GM12878 (cell line): ENCODE measurements around the gene CHD9. TPM values are rescaled to one million over a fixed set of nuclear protein-coding genes. Genes with fewer than 3 reads are reported as not detected.
A peak's percentile ranks its signal among the peaks of the same experiment; 100 is the strongest.

Experiments used
- ATAC-seq: fragments of 200-7000 bp; cut with Tn5 transposase; 3 replicates; pipeline ENCODE4 v1.9.1; 2020; ENCODE audit warnings: mild to moderate bottlenecking, moderate library complexity
- BruUV-seq: library from RNA; stranded (reverse); fragments of 400-500 nt; replicated peaks from 2 replicates; lab custom pipeline; 2021; lab: Mats Ljungman, UMichigan
- CTCF ChIA-PET: fragments of 300-600 bp; sonication (Branson Sonifier 250); formaldehyde crosslinking; extraction: SDS; loops from one replicate; lab custom pipeline; 2021; ENCODE audit warnings: inconsistent platforms; lab: Yijun Ruan, JAX
- POLR2A ChIA-PET: fragments of 350-600 bp; formaldehyde crosslinking; extraction: SDS; loops from one replicate; lab custom pipeline; 2021; ENCODE audit warnings: inconsistent platforms; lab: Charles Lee
- RAD21 ChIA-PET: fragments of 300-600 bp; sonication (Branson Sonifier 250); formaldehyde crosslinking; loops from one replicate; lab custom pipeline; 2023; ENCODE audit warnings: antibody characterized with exemption; ENCODE audit not compliant: unreplicated experiment; lab: Charles Lee
- SMC1A ChIA-PET: fragments of 300-600 bp; sonication (Branson Sonifier 250); formaldehyde crosslinking; loops from one replicate; lab custom pipeline; 2023; ENCODE audit not compliant: unreplicated experiment, uncharacterized antibody; lab: Charles Lee
- DNase-seq: peaks from one replicate; pipeline ENCODE4 v3.0.0-alpha.2; 2011; ENCODE audit warnings: low read depth, low spot score
- FAIRE-seq: peaks from 3 replicates; lab custom pipeline; 2011; peaks lifted over from hg19 to GRCh38; lab: Jason Lieb, UNC
- H2AFZ ChIP-seq: 2 replicates; pipeline ENCODE4 v1.6.0; 2011; ENCODE audit warnings: low read depth, low read length, control low read depth; ENCODE audit not compliant: control insufficient read depth
- H3K27ac ChIP-seq: 2 replicates; pipeline ENCODE4 v1.5.1; 2011; ENCODE audit warnings: control low read depth; ENCODE audit not compliant: control insufficient read depth, insufficient read depth
- H3K27me3 ChIP-seq, 2 experiments: replicated peaks in 1 of 2; 2 replicates each; pipeline versions ENCODE4 v1.6.0 to v1.6.1; 2011; ENCODE audit warnings: low read length in 1 of 2; ENCODE audit not compliant: control insufficient read depth in 2 of 2, insufficient read depth in 2 of 2
- H3K36me3 ChIP-seq, 2 experiments: 2 replicates each; pipeline ENCODE4 v1.5.1; 2011; ENCODE audit warnings: low read length in 1 of 2; ENCODE audit not compliant: control insufficient read depth in 2 of 2, insufficient read depth in 2 of 2
- H3K4me1 ChIP-seq: 2 replicates; pipeline ENCODE4 v1.6.1; 2011; ENCODE audit warnings: mild to moderate bottlenecking, low read length, moderate library complexity, mixed read lengths; ENCODE audit not compliant: control insufficient read depth, insufficient read depth
- H3K4me2 ChIP-seq: 2 replicates; pipeline ENCODE4 v1.6.0; 2011; ENCODE audit warnings: control low read depth; ENCODE audit not compliant: control insufficient read depth, insufficient read depth
- H3K4me3 ChIP-seq: fragments of 200-600 bp; sonication (generic); 2 replicates; pipeline ENCODE4 v1.5.1; 2016
- H3K79me2 ChIP-seq: 2 replicates; pipeline ENCODE4 v1.6.0; 2011; ENCODE audit warnings: low read length; ENCODE audit not compliant: control insufficient read depth, insufficient read depth
- H3K9ac ChIP-seq: 2 replicates; pipeline ENCODE4 v1.8.0; 2011; ENCODE audit warnings: low read length, control low read depth, mixed read lengths; ENCODE audit not compliant: control insufficient read depth, insufficient read depth
- H3K9me3 ChIP-seq: replicated peaks from 3 replicates; pipeline ENCODE4 v1.5.1; 2011; ENCODE audit warnings: mild to moderate bottlenecking, low read length; ENCODE audit not compliant: control insufficient read depth, insufficient read depth
- H4K20me1 ChIP-seq: 2 replicates; pipeline ENCODE4 v1.6.0; 2011; ENCODE audit not compliant: control insufficient read depth, insufficient read depth
- ATF3 ChIP-seq: IDR thresholded peaks from 2 replicates; pipeline ENCODE4 v1.6.1; 2011; ENCODE audit warnings: low read depth, mild to moderate bottlenecking, low read length, moderate library complexity, borderline replicate concordance; ENCODE audit errors: extremely low read depth
- BHLHE40 ChIP-seq, 2 experiments: fragments of 450-650 bp in 1 of 2; IDR thresholded peaks; 2 replicates each; pipeline ENCODE4 v1.6.1; 2011 to 2017; ENCODE audit warnings: low read depth in 2 of 2, borderline replicate concordance in 1 of 2, improper control_type of control experiment in 1 of 2, low read length in 1 of 2, mild to moderate bottlenecking in 1 of 2
- KLF5 ChIP-seq: fragments of 450-650 bp; IDR thresholded peaks from 2 replicates; pipeline ENCODE4 v1.6.1; 2014; ENCODE audit warnings: mild to moderate bottlenecking; ENCODE audit not compliant: partially characterized antibody
- MLLT1 ChIP-seq: fragments of 450-650 bp; IDR thresholded peaks from 2 replicates; pipeline ENCODE4 v1.6.1; 2016; ENCODE audit warnings: mild to moderate bottlenecking
- RAD51 ChIP-seq: fragments of 450-650 bp; IDR thresholded peaks from 2 replicates; pipeline ENCODE4 v1.6.1; 2016; ENCODE audit warnings: moderate library complexity, mild to moderate bottlenecking, inconsistent platforms
- SRF ChIP-seq, 2 experiments: IDR thresholded peaks; 2 replicates each; pipeline ENCODE4 v1.6.1; 2011; ENCODE audit warnings: low read depth in 2 of 2, low read length in 2 of 2, mild to moderate bottlenecking in 1 of 2, moderate library complexity in 1 of 2
- TAF1 ChIP-seq: IDR thresholded peaks from 2 replicates; pipeline ENCODE4 v1.6.1; 2011; ENCODE audit warnings: mild to moderate bottlenecking, low read depth, low read length, borderline replicate concordance
- YBX1 ChIP-seq: fragments of 450-650 bp; IDR thresholded peaks from 2 replicates; pipeline ENCODE4 v1.6.1; 2016; ENCODE audit warnings: antibody characterized with exemption
- ZZZ3 ChIP-seq: IDR thresholded peaks from 2 replicates; pipeline ENCODE4 v1.6.1; 2011; ENCODE audit warnings: low read depth; ENCODE audit not compliant: control insufficient read depth, insufficient read length
- WGBS: methylation state at CpG from one replicate; pipeline ENCODE4 v1.1.6; 2016; ENCODE audit warnings: low lambda C conversion rate; ENCODE audit not compliant: insufficient replicate concordance, insufficient coverage; ENCODE audit errors: missing lambda C conversion rate; 5-methylcytosine and 5-hydroxymethylcytosine counted together
- in situ Hi-C: fragments of 300-500 bp; cut with MboI; formaldehyde crosslinking; loops from 9 replicates; pipeline ENCODE4 v1.14.3; 2018; ENCODE audit warnings: mixed read lengths
- intact Hi-C: fragments of 100-400 bp; cut with micrococcal nuclease; formaldehyde crosslinking; loops from one replicate; pipeline ENCODE4 v1.14.2; 2022; ENCODE audit not compliant: unreplicated experiment
- polyA plus RNA-seq, 11 experiments: library from polyadenylated mRNA; depleted of rRNA in 4 of 11; unstranded in 6 of 11; stranded (reverse) in 5 of 11; fragments of >200 nt; fragmentation: Nextera tagmentation in 4 of 11; fragmentation: Illumina TruSeq in 1 of 11; extraction: Ambion mirVana in 4 of 11; extraction: Trizol in 1 of 11; gene quantifications; 1 replicate in 1 of 11; 2 replicates in 10 of 11; pipeline versions ENCODE4 v1.2.1 to v1.2.3, GENCODE V29; 2011 to 2016; ENCODE audit warnings: inconsistent platforms in 2 of 11, missing spikeins in 2 of 11, low read depth in 1 of 11
- total RNA-seq, 4 experiments: library from RNA; depleted of rRNA in 3 of 4; stranded (reverse); fragments of >200 nt in 3 of 4; fragmentation: Illumina TruSeq in 1 of 4; extraction: Trizol in 1 of 4; gene quantifications; 2 replicates each; pipeline versions ENCODE4 v1.2.1 to v1.2.3, GENCODE V29; 2013 to 2021

CHD9 gene
- total and polyA plus RNA-seq, 10 of the 15 experiments (the other 5 are each of a cell fraction or from before 2014, with no cell fraction given) = 29.2 to 95.7 (median 54.3) TPM

- Histone ChIP-seq H3K9ac (0 out of 2 replicates have a peak overlapping the region, but pooled peaks have one; percentile 7), H3K27ac (no peak overlapping the region), H3K79me2 (peaks cover 78% of the 10 kb centered on the region), H2AFZ (no peak overlapping the region), H3K27me3 (no peaks in the 10 kb centered on the region), H3K4me2 (peak overlapping the region; percentile 41; the same call in 1 of the 2 replicates), H3K4me3 (peak overlapping the region; percentile 43), H3K9me3 (no peaks in the 10 kb centered on the region; the same call in 2 of the 3 replicates), H3K36me3 (peaks cover 0 to 7% of the 10 kb centered on the region in 2 experiments; a peak in 2 of 4 replicates), H4K20me1 (no peaks in the 10 kb centered on the region), H3K4me1 (peaks cover 3% of the 10 kb centered on the region; the same call in 1 of the 2 replicates)
- ChIA-PET RAD21 (interaction anchor here (1.0 to 1.4 kb wide), 4 partner anchors 111 to 156 kb away, joined by 3 to 4 read pairs (median 4); partner anchors contain the start of gene CHD9), SMC1A (interaction anchor here (1.2 to 6.0 kb wide), 3 partner anchors 8 to 156 kb away, joined by 4 to 88 read pairs (median 6); partner anchors contain the start of genes CHD9 and CHD9NB), CTCF (interaction anchor here (1.6 to 2.9 kb wide), 2 partner anchors 82 to 155 kb away, joined by 3 to 6 read pairs; no protein-coding TSS in a partner anchor), POLR2A (no interaction called here)
- intact Hi-C loops = no loop called here
- ATAC-seq = no peak
- no peak for FAIRE-seq
- no peak for DNase-seq
- WGBS = 100% methylated on average over 3 of the region's 3 CpGs
- TSS peak; percentile 14 for BruUV-seq
- in situ Hi-C loops = no loop called here
- TF ChIP-seq MLLT1 (0 out of 2 replicates have a peak, but pooled peaks have one; percentile 12), YBX1 (no peak)
Measured at GRCh38 chr16:53211253-53211652, 156.5 kb downstream of the CHD9 start.

- DNase-seq = no peak
- Histone ChIP-seq H3K4me2 (peak overlapping the region; percentile 66), H2AFZ (no peak overlapping the region), H3K79me2 (peaks cover 88% of the 10 kb centered on the region), H3K27me3 (no peaks in the 10 kb centered on the region), H3K4me3 (peak overlapping the region; percentile 27; the same call in 1 of the 2 replicates), H3K36me3 (peaks cover 0 to 9% of the 10 kb centered on the region in 2 experiments; a peak in 2 of 4 replicates), H3K9me3 (no peaks in the 10 kb centered on the region; the same call in 2 of the 3 replicates), H4K20me1 (no peaks in the 10 kb centered on the region), H3K9ac (no peak overlapping the region), H3K27ac (no peak overlapping the region)
- SMC1A ChIA-PET = interaction anchor here (1.1 to 1.6 kb wide), 5 partner anchors 12 to 157 kb away, joined by 3 to 6 read pairs (median 5); partner anchors contain the start of gene CHD9
- intact Hi-C loops = no loop called here
- no peak for FAIRE-seq
- RAD21 ChIA-PET = interaction anchor here (1.0 to 1.2 kb wide), 2 partner anchors 153 to 158 kb away, joined by 3 to 6 read pairs; partner anchors contain the start of gene CHD9
- in situ Hi-C loops = no loop called here
- BruUV-seq = no TSS peak
- CTCF ChIA-PET = interaction anchor here (1.0 to 2.9 kb wide), 4 partner anchors 53 to 158 kb away, joined by 3 to 6 read pairs (median 5); partner anchors contain the start of gene CHD9
- peak; percentile 14 for ATAC-seq
- POLR2A ChIA-PET = no interaction called here
- TF ChIP-seq SRF (IDR thresholded peaks at IDR 0.05; ENCODE audit: low read depth in 2 of 2, low read length in 2 of 2) (no peak), TAF1 (no peak), ZZZ3 (no peak), ATF3 (no peak), BHLHE40 (IDR thresholded peaks at IDR 0.05; ENCODE audit: borderline replicate concordance in 1 of 2, low read depth in 2 of 2, low read length in 1 of 2) (no peak), KLF5 (no peak), RAD51 (no peak)
- TF ChIP-seq, all 136 proteins: peak for 0
- peaks cover 3% of the 10 kb centered on the region; the same call in 1 of the 2 replicates for H3K4me1 ChIP-seq
Measured at GRCh38 chr16:53212893-53213223, 158.1 kb downstream of the CHD9 start.
